Adrenal gland (tissue), 5 donors: ENCODE data around the gene MYO10.

Source experiments
- POLR2A ChIP-seq, 2 donors: fragments of 450-650 bp; IDR thresholded peaks; one replicate each; pipeline ENCODE4 v1.6.1; 2017; ENCODE audit warnings: antibody characterized with exemption in 2 of 2, mild to moderate bottlenecking in 2 of 2, moderate library complexity in 1 of 2
- TF ChIP-seq, protein P1 (sequence below), 6 experiments: fragments of 450-650 bp in 4 of 6; fragments of 200-600 bp in 2 of 6; sonication (generic) in 1 of 6; IDR thresholded peaks; 1 replicate in 5 of 6; 2 replicates in 1 of 6; pipeline versions ENCODE4 v1.5.1 to v1.8.0; 2016 to 2021; ENCODE audit warnings: antibody characterized with exemption in 6 of 6, mild to moderate bottlenecking in 2 of 6, moderate library complexity in 1 of 6
- donor health status: DM: no; HTN: no; CAD: no.

DNA sequence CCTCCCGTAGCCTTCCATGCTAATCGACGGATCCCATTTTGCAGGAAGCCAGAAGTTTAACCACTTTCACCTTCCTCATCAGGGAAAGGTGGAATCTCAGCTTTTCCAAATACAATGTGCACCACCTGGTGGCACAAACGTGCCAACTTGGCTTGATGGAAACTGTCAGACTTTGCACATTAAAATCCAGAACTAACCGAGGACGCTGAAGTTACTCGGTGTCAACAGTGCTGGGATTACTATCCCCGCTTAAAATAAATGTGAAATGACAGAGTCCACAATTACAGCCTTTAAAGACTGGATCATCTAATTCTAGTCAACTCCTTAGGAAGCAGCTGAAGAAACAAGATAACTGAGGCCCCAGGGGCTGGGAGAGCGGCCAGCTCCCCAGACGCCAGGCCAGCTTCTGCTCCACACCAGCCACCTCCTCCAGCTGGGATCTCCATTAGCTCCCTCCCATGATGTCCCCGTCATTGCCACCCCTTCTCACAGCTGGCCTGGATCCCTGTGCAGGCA lies 269.1 kb downstream of the MYO10 start:
- TF ChIP-seq POLR2A (IDR thresholded peaks at IDR 0.05), result no peak
- TF ChIP-seq, protein P1, sequence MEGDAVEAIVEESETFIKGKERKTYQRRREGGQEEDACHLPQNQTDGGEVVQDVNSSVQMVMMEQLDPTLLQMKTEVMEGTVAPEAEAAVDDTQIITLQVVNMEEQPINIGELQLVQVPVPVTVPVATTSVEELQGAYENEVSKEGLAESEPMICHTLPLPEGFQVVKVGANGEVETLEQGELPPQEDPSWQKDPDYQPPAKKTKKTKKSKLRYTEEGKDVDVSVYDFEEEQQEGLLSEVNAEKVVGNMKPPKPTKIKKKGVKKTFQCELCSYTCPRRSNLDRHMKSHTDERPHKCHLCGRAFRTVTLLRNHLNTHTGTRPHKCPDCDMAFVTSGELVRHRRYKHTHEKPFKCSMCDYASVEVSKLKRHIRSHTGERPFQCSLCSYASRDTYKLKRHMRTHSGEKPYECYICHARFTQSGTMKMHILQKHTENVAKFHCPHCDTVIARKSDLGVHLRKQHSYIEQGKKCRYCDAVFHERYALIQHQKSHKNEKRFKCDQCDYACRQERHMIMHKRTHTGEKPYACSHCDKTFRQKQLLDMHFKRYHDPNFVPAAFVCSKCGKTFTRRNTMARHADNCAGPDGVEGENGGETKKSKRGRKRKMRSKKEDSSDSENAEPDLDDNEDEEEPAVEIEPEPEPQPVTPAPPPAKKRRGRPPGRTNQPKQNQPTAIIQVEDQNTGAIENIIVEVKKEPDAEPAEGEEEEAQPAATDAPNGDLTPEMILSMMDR (IDR thresholded peaks at IDR 0.05), result peak in 2 of 6 experiments; percentile 27 to 45
